B cell (primary cell): ENCODE measurements around the gene SNAPC1. TPM values are rescaled to one million over a fixed set of nuclear protein-coding genes. Genes with fewer than 3 reads are reported as not detected.
A peak's percentile ranks its signal among the peaks of the same experiment; 100 is the strongest.

Source experiments
- ATAC-seq: fragments of 200-7000 bp; cut with Tn5 transposase; one replicate; pipeline ENCODE4 v1.10.0; 2021; ENCODE audit warnings: low read depth, mild to moderate bottlenecking, moderate number of reproducible peaks, moderate library complexity
- CTCF ChIA-PET: fragments of 350-600 bp; sonication (Branson Sonifier 250); formaldehyde crosslinking; loops from one replicate; lab custom pipeline; 2021; ENCODE audit warnings: antibody characterized with exemption, inconsistent platforms; lab: Charles Lee
- POLR2A ChIA-PET: fragments of 350-600 bp; sonication (Branson Sonifier 250); formaldehyde crosslinking; loops from one replicate; lab custom pipeline; 2021; ENCODE audit warnings: antibody characterized with exemption; lab: Charles Lee
- DNase-seq: peaks from one replicate; pipeline ENCODE4 v3.0.0; 2013
- H2AFZ ChIP-seq: 2 replicates; pipeline ENCODE4 v1.6.1; 2012; ENCODE audit warnings: mild to moderate bottlenecking, low read depth, low read length; ENCODE audit not compliant: insufficient read depth, poor library complexity, severe bottlenecking
- H3K27ac ChIP-seq, 2 donors: 1 replicate in 1 of 2; 2 replicates in 1 of 2; pipeline ENCODE4 v1.5.1; 2012 to 2013; ENCODE audit warnings: low read length in 2 of 2, mild to moderate bottlenecking in 2 of 2, moderate library complexity in 1 of 2
- H3K27me3 ChIP-seq, 4 experiments: fragments of 200-600 bp in 1 of 4; sonication (generic) in 1 of 4; replicated peaks in 1 of 4; 1 replicate in 2 of 4; 2 replicates in 2 of 4; pipeline versions ENCODE4 v1.6.1 to v1.7.0; 2013 to 2016; ENCODE audit warnings: low read length in 3 of 4, mild to moderate bottlenecking in 2 of 4, mixed read lengths in 1 of 4, moderate library complexity in 1 of 4; ENCODE audit not compliant: insufficient read depth in 4 of 4, control insufficient read depth in 3 of 4; ENCODE audit errors: control extremely low read depth in 1 of 4
- H3K36me3 ChIP-seq, 2 experiments: replicated peaks in 1 of 2; 1 replicate in 1 of 2; 2 replicates in 1 of 2; pipeline versions ENCODE4 v1.6.1 to v1.7.1; 2013; ENCODE audit warnings: low read length in 1 of 2; ENCODE audit not compliant: insufficient read depth in 2 of 2, control insufficient read depth in 1 of 2; ENCODE audit errors: control extremely low read depth in 1 of 2, extremely low read depth in 1 of 2
- H3K4me1 ChIP-seq, 2 donors: fragments of 200-600 bp in 1 of 2; sonication (generic) in 1 of 2; 1 replicate in 1 of 2; 2 replicates in 1 of 2; pipeline versions ENCODE4 v1.5.1 to v1.6.1; 2013 to 2017; ENCODE audit warnings: low read length in 2 of 2; ENCODE audit not compliant: control insufficient read depth in 2 of 2, insufficient read depth in 2 of 2
- H3K4me2 ChIP-seq: replicated peaks from 2 replicates; pipeline ENCODE3; 2012; ENCODE audit warnings: mild to moderate bottlenecking, low read depth, low read length; ENCODE audit not compliant: poor library complexity, severe bottlenecking
- H3K4me3 ChIP-seq, 5 experiments: fragments of 200-600 bp in 1 of 5; sonication (generic) in 1 of 5; 1 replicate in 3 of 5; 2 replicates in 2 of 5; pipeline versions ENCODE4 v1.5.1 to v1.7.0; 2011 to 2016; ENCODE audit warnings: low read length in 4 of 5, mild to moderate bottlenecking in 4 of 5, low read depth in 2 of 5, control low read depth in 1 of 5, moderate library complexity in 1 of 5; ENCODE audit not compliant: insufficient read depth in 1 of 5; ENCODE audit errors: control extremely low read depth in 1 of 5, extremely low read depth in 1 of 5
- H3K79me2 ChIP-seq: fragments of 200-600 bp; sonication (generic); one replicate; pipeline ENCODE4 v1.6.0; 2016; ENCODE audit warnings: low read length; ENCODE audit not compliant: control insufficient read depth, insufficient read depth
- H3K9ac ChIP-seq: fragments of 200-600 bp; sonication (generic); 2 replicates; pipeline ENCODE4 v1.6.1; 2017; ENCODE audit warnings: mild to moderate bottlenecking, low read length, moderate library complexity
- H3K9me3 ChIP-seq, 3 donors: one replicate each; pipeline versions ENCODE4 v1.6.1 to v1.7.1; 2013; ENCODE audit warnings: low read length in 2 of 3; ENCODE audit not compliant: control insufficient read depth in 2 of 3, insufficient read depth in 1 of 3; ENCODE audit errors: control extremely low read depth in 1 of 3
- H4K20me1 ChIP-seq: 2 replicates; pipeline ENCODE4 v1.6.0; 2012; ENCODE audit warnings: mild to moderate bottlenecking, low read length; ENCODE audit not compliant: insufficient read depth, control insufficient read depth, poor library complexity, severe bottlenecking
- H3K27ac Mint-ChIP-seq: one replicate; pipeline ENCODE4 v1.8.0; 2021; ENCODE audit warnings: mixed read lengths
- H3K27me3 Mint-ChIP-seq: one replicate; pipeline ENCODE4 v1.8.0; 2021; ENCODE audit warnings: mixed read lengths
- H3K4me1 Mint-ChIP-seq: one replicate; pipeline ENCODE4 v1.8.0; 2021; ENCODE audit warnings: mixed read lengths
- H3K4me3 Mint-ChIP-seq: one replicate; pipeline ENCODE4 v1.8.0; 2021; ENCODE audit warnings: mixed read lengths
- H3K9me3 Mint-ChIP-seq: one replicate; pipeline ENCODE4 v1.8.0; 2022; ENCODE audit warnings: mixed read lengths; ENCODE audit not compliant: insufficient read depth
- CTCF ChIP-seq: fragments of 200-600 bp; IDR thresholded peaks from one replicate; pipeline ENCODE4 v1.8.0; 2022; ENCODE audit warnings: antibody characterized with exemption, mild to moderate bottlenecking
- EZH2 ChIP-seq: IDR thresholded peaks from 2 replicates; pipeline ENCODE4 v1.6.1; 2012; ENCODE audit warnings: borderline replicate concordance, low read depth, mild to moderate bottlenecking, moderate library complexity, low read length; ENCODE audit not compliant: insufficient read depth, poor library complexity, severe bottlenecking
- WGBS: methylation state at CpG from one replicate; pipeline ENCODE4 v1.1.5; 2013; ENCODE audit warnings: missing lambda C conversion rate; ENCODE audit not compliant: insufficient coverage; 5-methylcytosine and 5-hydroxymethylcytosine counted together
- intact Hi-C: fragments of 100-400 bp; cut with micrococcal nuclease; formaldehyde crosslinking; loops from one replicate; pipeline ENCODE4 v1.10.0; 2022
- polyA plus RNA-seq: library from polyadenylated mRNA; depleted of rRNA; stranded (reverse); fragments of >200 nt; gene quantifications from 2 replicates; pipeline ENCODE4 v1.2.3, GENCODE V29; 2012
- total RNA-seq, 2 donors: library from RNA; stranded (reverse); fragments of 120-200 nt in 1 of 2; gene quantifications; 1 replicate in 1 of 2; 2 replicates in 1 of 2; pipeline versions ENCODE4 v1.2.3 to v1.2.4, GENCODE V29; 2013 to 2022

SNAPC1 gene
- total and polyA plus RNA-seq, 2 donors (not counting 1 experiment from before 2014, with no cell fraction given): 2.6 to 7.1 TPM

GRCh38 chr14:61765225-61765943 lies 3.2 kb downstream of the SNAPC1 start:
- Histone ChIP-seq H3K4me3 (no peak overlapping the region), H3K36me3 (peaks cover 5 to 15% of the 10 kb centered on the region in 2 experiments), H4K20me1 (no peaks in the 10 kb centered on the region), H2AFZ (no peak overlapping the region), H3K4me2 (no peak overlapping the region), H3K27me3 (no peaks in the 10 kb centered on the region), H3K9me3 (no peaks in the 10 kb centered on the region), H3K27ac (no peak overlapping the region), H3K9ac (no peak overlapping the region), H3K4me1 (peaks cover 19 to 22% of the 10 kb centered on the region in 2 donors), H3K79me2 (peaks cover 21% of the 10 kb centered on the region)
- Mint-ChIP-seq H3K27ac (peak overlapping the region; percentile 37), H3K4me1 (peaks cover 36% of the 10 kb centered on the region), H3K4me3 (no peak overlapping the region), H3K9me3 (no peaks in the 10 kb centered on the region), H3K27me3 (no peaks in the 10 kb centered on the region)
- CTCF ChIA-PET: interaction anchor here (1.6 kb wide), 1 partner anchor 13 kb away, joined by 3 read pairs; no protein-coding TSS in a partner anchor
- DNase-seq (no peak), ATAC-seq (no peak)
- no peak for TF ChIP-seq CTCF
- POLR2A ChIA-PET: no interaction called here
- WGBS: 92% methylated on average over 10 of the region's 15 CpGs
- intact Hi-C loops: no loop called here

DNA sequence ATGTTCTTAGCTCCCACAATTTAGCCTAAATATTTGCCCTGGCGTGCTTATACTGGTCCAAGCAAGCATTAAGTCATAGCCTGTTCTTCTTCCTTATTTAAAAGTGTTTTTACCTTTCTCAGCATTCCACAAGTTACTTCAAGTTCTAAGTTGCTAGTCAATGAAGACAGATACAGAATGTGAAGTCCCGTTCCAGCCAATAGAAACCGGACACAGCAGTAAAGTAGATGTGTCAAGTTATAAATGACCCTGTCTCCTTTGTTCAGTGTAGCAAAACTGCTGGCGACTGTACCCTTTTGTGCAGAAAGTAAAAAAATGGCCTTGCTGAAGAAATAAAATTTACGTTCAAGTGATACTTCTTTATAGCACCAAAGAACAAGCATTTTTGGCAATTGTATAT lies 3.9 kb downstream of the SNAPC1 start:
- ATAC-seq (no peak), DNase-seq (no peak)
- H3K4me2 ChIP-seq: no peak overlapping the region
- H3K27ac ChIP-seq: no peak overlapping the region
- Mint-ChIP-seq H3K27ac (no peak overlapping the region), H3K9me3 (no peaks in the 10 kb centered on the region), H3K4me1 (peaks cover 34% of the 10 kb centered on the region), H3K4me3 (no peak overlapping the region), H3K27me3 (no peaks in the 10 kb centered on the region)
- H3K27me3 ChIP-seq: no peaks in the 10 kb centered on the region
- peaks cover 21% of the 10 kb centered on the region for H3K79me2 ChIP-seq
- TF ChIP-seq EZH2 (no peak), CTCF (no peak)
- H3K4me1 ChIP-seq: peaks cover 19 to 22% of the 10 kb centered on the region in 2 donors
- H3K4me3 ChIP-seq: no peak overlapping the region
- CTCF ChIA-PET: interaction anchor here (1.6 kb wide), 1 partner anchor 13 kb away, joined by 3 read pairs; no protein-coding TSS in a partner anchor
- H3K36me3 ChIP-seq: peaks cover 5 to 18% of the 10 kb centered on the region in 2 experiments
- POLR2A ChIA-PET: no interaction called here
- intact Hi-C loops: no loop called here
- no peaks in the 10 kb centered on the region for H4K20me1 ChIP-seq
- no peaks in the 10 kb centered on the region for H3K9me3 ChIP-seq
- no peak overlapping the region for H3K9ac ChIP-seq
- whole genome bisulfite sequencing: 100% methylated on average over 2 of the region's 5 CpGs
- H2AFZ ChIP-seq: no peak overlapping the region
